ENCODE measurements around the gene MTOR. TPM values are rescaled to one million over a fixed set of nuclear protein-coding genes. Genes with fewer than 3 reads are reported as not detected.

MTOR gene
- polyA plus RNA-seq, 1 of the 3 experiments (the other 2 are of a cell fraction), result 20.9 TPM

GRCh38 chr1:11211461-11211860 lies 50.9 kb downstream of the MTOR start:
- no peaks in the 10 kb centered on the region for H3K27me3 ChIP-seq (ENCODE audit: insufficient read depth)
- no peaks in the 10 kb centered on the region for H4K20me1 ChIP-seq (ENCODE audit: insufficient read depth)
- no peak overlapping the region for H2AFZ ChIP-seq (ENCODE audit: low read depth)
- H3K4me2 ChIP-seq, result no peak overlapping the region
- ChIA-PET CTCF (interaction anchor here (1.0 to 2.8 kb wide), 2 partner anchors 15 to 174 kb away, joined by 3 to 14 read pairs; no protein-coding TSS in a partner anchor), POLR2A (no interaction called here)
- H3K27ac ChIP-seq (ENCODE audit: low read depth in 2 of 2, low read length in 1 of 2), result no peak overlapping the region
- H3K9me3 ChIP-seq, result no peaks in the 10 kb centered on the region
- H3K9ac ChIP-seq, result no peak overlapping the region
- no peak overlapping the region for H3K4me3 ChIP-seq (ENCODE audit: low read depth in 2 of 2, low read length in 1 of 2)
- H3K36me3 ChIP-seq (replicated peaks in 1 of 2; ENCODE audit: control insufficient read depth in 1 of 2, insufficient read depth in 2 of 2, low read length in 1 of 2), result peaks cover 78 to 82% of the 10 kb centered on the region in 2 experiments
- no peaks in the 10 kb centered on the region for H3F3A ChIP-seq (replicated peaks; ENCODE audit: insufficient read depth)
- no peak for TF ChIP-seq USF2 (IDR thresholded peaks at IDR 0.05; ENCODE audit: borderline replicate concordance, low read depth, low read length)
- TF ChIP-seq, protein P1, sequence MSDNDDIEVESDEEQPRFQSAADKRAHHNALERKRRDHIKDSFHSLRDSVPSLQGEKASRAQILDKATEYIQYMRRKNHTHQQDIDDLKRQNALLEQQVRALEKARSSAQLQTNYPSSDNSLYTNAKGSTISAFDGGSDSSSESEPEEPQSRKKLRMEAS (IDR thresholded peaks at IDR 0.05; ENCODE audit: low read depth), result no peak
- TF ChIP-seq YY1 (IDR thresholded peaks at IDR 0.05; ENCODE audit: low read depth), result no peak
- no peak for TF ChIP-seq USF1 (IDR thresholded peaks at IDR 0.05; ENCODE audit: borderline replicate concordance, low read depth)
- TF ChIP-seq EZH2phosphoT487 (IDR thresholded peaks at IDR 0.05; ENCODE audit: borderline replicate concordance, low read depth), result no peak
- TF ChIP-seq TCF12 (IDR thresholded peaks at IDR 0.05), result no peak
- TF ChIP-seq, protein P2, sequence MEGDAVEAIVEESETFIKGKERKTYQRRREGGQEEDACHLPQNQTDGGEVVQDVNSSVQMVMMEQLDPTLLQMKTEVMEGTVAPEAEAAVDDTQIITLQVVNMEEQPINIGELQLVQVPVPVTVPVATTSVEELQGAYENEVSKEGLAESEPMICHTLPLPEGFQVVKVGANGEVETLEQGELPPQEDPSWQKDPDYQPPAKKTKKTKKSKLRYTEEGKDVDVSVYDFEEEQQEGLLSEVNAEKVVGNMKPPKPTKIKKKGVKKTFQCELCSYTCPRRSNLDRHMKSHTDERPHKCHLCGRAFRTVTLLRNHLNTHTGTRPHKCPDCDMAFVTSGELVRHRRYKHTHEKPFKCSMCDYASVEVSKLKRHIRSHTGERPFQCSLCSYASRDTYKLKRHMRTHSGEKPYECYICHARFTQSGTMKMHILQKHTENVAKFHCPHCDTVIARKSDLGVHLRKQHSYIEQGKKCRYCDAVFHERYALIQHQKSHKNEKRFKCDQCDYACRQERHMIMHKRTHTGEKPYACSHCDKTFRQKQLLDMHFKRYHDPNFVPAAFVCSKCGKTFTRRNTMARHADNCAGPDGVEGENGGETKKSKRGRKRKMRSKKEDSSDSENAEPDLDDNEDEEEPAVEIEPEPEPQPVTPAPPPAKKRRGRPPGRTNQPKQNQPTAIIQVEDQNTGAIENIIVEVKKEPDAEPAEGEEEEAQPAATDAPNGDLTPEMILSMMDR (IDR thresholded peaks at IDR 0.05), result no peak
- no peak for DNase-seq
- 95% methylated on average over 4 of the region's 4 CpGs for WGBS (ENCODE audit: low lambda C conversion rate)
- H3K4me1 ChIP-seq (ENCODE audit: control insufficient read depth in 1 of 2, insufficient read depth in 2 of 2, low read depth in 1 of 2, low read length in 1 of 2), result no peaks in the 10 kb centered on the region
- no peaks in the 10 kb centered on the region for H3K79me2 ChIP-seq (ENCODE audit: insufficient read depth)
- H3K9me2 ChIP-seq, result no peaks in the 10 kb centered on the region

GRCh38 chr1:11207898-11208611 lies 54.3 kb downstream of the MTOR start:
- Histone ChIP-seq H3K4me2 (no peak overlapping the region), H3K9me2 (no peaks in the 10 kb centered on the region), H3K4me3 (ENCODE audit: low read depth in 2 of 2, low read length in 1 of 2) (no peak overlapping the region), H2AFZ (ENCODE audit: low read depth) (no peak overlapping the region), H3K9me3 (no peaks in the 10 kb centered on the region), H3K27me3 (ENCODE audit: insufficient read depth) (no peaks in the 10 kb centered on the region), H3K9ac (no peak overlapping the region), H3K27ac (ENCODE audit: low read depth in 2 of 2, low read length in 1 of 2) (no peak overlapping the region), H3K4me1 (ENCODE audit: control insufficient read depth in 1 of 2, insufficient read depth in 2 of 2, low read depth in 1 of 2, low read length in 1 of 2) (no peaks in the 10 kb centered on the region), H3K79me2 (ENCODE audit: insufficient read depth) (no peaks in the 10 kb centered on the region), H3F3A (replicated peaks; ENCODE audit: insufficient read depth) (no peaks in the 10 kb centered on the region), H3K36me3 (replicated peaks in 1 of 2; ENCODE audit: control insufficient read depth in 1 of 2, insufficient read depth in 2 of 2, low read length in 1 of 2) (peaks cover 64 to 73% of the 10 kb centered on the region in 2 experiments), H4K20me1 (ENCODE audit: insufficient read depth) (no peaks in the 10 kb centered on the region)
- POLR2A ChIA-PET, result no interaction called here
- 93% methylated on average over 6 of the region's 6 CpGs for WGBS (ENCODE audit: low lambda C conversion rate)
- CTCF ChIA-PET, result interaction anchor here (0.8 kb wide), 1 partner anchor 34 kb away, joined by 4 read pairs; no protein-coding TSS in a partner anchor
- TF ChIP-seq CHD2 (IDR thresholded peaks at IDR 0.05; ENCODE audit: low read length, partially characterized antibody) (no peak), USF2 (IDR thresholded peaks at IDR 0.05; ENCODE audit: borderline replicate concordance, low read depth, low read length) (no peak), FOXJ3 (CRISPR knock-in tag; IDR thresholded peaks at IDR 0.05) (no peak)
- TF ChIP-seq, protein P2 (IDR thresholded peaks at IDR 0.05), result no peak
- DNase-seq, result no peak
